ENCODE measurements around the gene REL.
"Not testable (repeated sequence)": the region's sequence is repeated elsewhere in the genome, so short reads cannot be mapped to it uniquely, and the experiment has no call there.

The REL gene

GRCh38 chr2:60901296-60901695, 19.9 kb downstream of the REL start:
- H3K9me3 ChIP-seq (ENCODE audit: control insufficient read depth, low read length); H3K27ac ChIP-seq (ENCODE audit: insufficient read depth, low read length, poor library complexity, severe bottlenecking); H3K4me1 ChIP-seq (ENCODE audit: control insufficient read depth, insufficient read depth, low read length, poor library complexity, severe bottlenecking); H3K27me3 ChIP-seq (replicated peaks; ENCODE audit: control insufficient read depth, insufficient read depth, low read length, poor library complexity, severe bottlenecking); H3K4me3 ChIP-seq (ENCODE audit: insufficient read depth, low read depth, low read length, poor library complexity, severe bottlenecking); DNase-seq: not testable (repeated sequence)
- peaks cover 48% of the 10 kb centered on the region for H3K36me3 ChIP-seq (ENCODE audit: control insufficient read depth, insufficient read depth, low read length)

GRCh38 chr2:60905867-60906266, 24.5 kb downstream of the REL start:
- H3K36me3 ChIP-seq (ENCODE audit: control insufficient read depth, insufficient read depth, low read length): peaks cover 26% of the 10 kb centered on the region
- not testable (repeated sequence) for H3K27me3 ChIP-seq (replicated peaks; ENCODE audit: control insufficient read depth, insufficient read depth, low read length, poor library complexity, severe bottlenecking); DNase-seq; H3K27ac ChIP-seq (ENCODE audit: insufficient read depth, low read length, poor library complexity, severe bottlenecking); H3K4me3 ChIP-seq (ENCODE audit: insufficient read depth, low read depth, low read length, poor library complexity, severe bottlenecking); H3K4me1 ChIP-seq (ENCODE audit: control insufficient read depth, insufficient read depth, low read length, poor library complexity, severe bottlenecking); H3K9me3 ChIP-seq (ENCODE audit: control insufficient read depth, low read length)

- Histone ChIP-seq H3K4me3 (ENCODE audit: insufficient read depth, low read depth, low read length, poor library complexity, severe bottlenecking) (no peak overlapping the region), H3K36me3 (ENCODE audit: control insufficient read depth, insufficient read depth, low read length) (peaks cover 21% of the 10 kb centered on the region), H3K9me3 (ENCODE audit: control insufficient read depth, low read length) (no peaks in the 10 kb centered on the region), H3K27ac (ENCODE audit: insufficient read depth, low read length, poor library complexity, severe bottlenecking) (no peak overlapping the region), H3K27me3 (replicated peaks; ENCODE audit: control insufficient read depth, insufficient read depth, low read length, poor library complexity, severe bottlenecking) (no peaks in the 10 kb centered on the region), H3K4me1 (ENCODE audit: control insufficient read depth, insufficient read depth, low read length, poor library complexity, severe bottlenecking) (no peaks in the 10 kb centered on the region)
- DNase-seq: no peak
Observed at GRCh38 chr2:60906395-60906794, 25.0 kb downstream of the REL start.

GRCh38 chr2:60907329-60907728, 26.0 kb downstream of the REL start:
- Histone ChIP-seq H3K4me3 (ENCODE audit: insufficient read depth, low read depth, low read length, poor library complexity, severe bottlenecking) (no peak overlapping the region), H3K27me3 (replicated peaks; ENCODE audit: control insufficient read depth, insufficient read depth, low read length, poor library complexity, severe bottlenecking) (no peaks in the 10 kb centered on the region), H3K27ac (ENCODE audit: insufficient read depth, low read length, poor library complexity, severe bottlenecking) (no peak overlapping the region), H3K36me3 (ENCODE audit: control insufficient read depth, insufficient read depth, low read length) (peaks cover 17% of the 10 kb centered on the region), H3K4me1 (ENCODE audit: control insufficient read depth, insufficient read depth, low read length, poor library complexity, severe bottlenecking) (no peaks in the 10 kb centered on the region), H3K9me3 (ENCODE audit: control insufficient read depth, low read length) (no peaks in the 10 kb centered on the region)
- DNase-seq: no peak

GRCh38 chr2:60925994-60926740, 44.8 kb downstream of the REL start:
- Histone ChIP-seq H3K36me3 (ENCODE audit: control insufficient read depth, insufficient read depth, low read length) (peaks cover 37% of the 10 kb centered on the region), H3K4me1 (ENCODE audit: control insufficient read depth, insufficient read depth, low read length, poor library complexity, severe bottlenecking) (no peaks in the 10 kb centered on the region), H3K4me3 (ENCODE audit: insufficient read depth, low read depth, low read length, poor library complexity, severe bottlenecking) (no peak overlapping the region), H3K27ac (ENCODE audit: insufficient read depth, low read length, poor library complexity, severe bottlenecking) (no peak overlapping the region), H3K9me3 (ENCODE audit: control insufficient read depth, low read length) (no peaks in the 10 kb centered on the region), H3K27me3 (replicated peaks; ENCODE audit: control insufficient read depth, insufficient read depth, low read length, poor library complexity, severe bottlenecking) (no peaks in the 10 kb centered on the region)
- no peak for DNase-seq

- DNase-seq: no peak
- Histone ChIP-seq H3K4me1 (ENCODE audit: control insufficient read depth, insufficient read depth, low read length, poor library complexity, severe bottlenecking) (no peaks in the 10 kb centered on the region), H3K27me3 (replicated peaks; ENCODE audit: control insufficient read depth, insufficient read depth, low read length, poor library complexity, severe bottlenecking) (no peaks in the 10 kb centered on the region), H3K27ac (ENCODE audit: insufficient read depth, low read length, poor library complexity, severe bottlenecking) (no peak overlapping the region), H3K4me3 (ENCODE audit: insufficient read depth, low read depth, low read length, poor library complexity, severe bottlenecking) (no peak overlapping the region), H3K36me3 (ENCODE audit: control insufficient read depth, insufficient read depth, low read length) (peaks cover 33% of the 10 kb centered on the region), H3K9me3 (ENCODE audit: control insufficient read depth, low read length) (no peaks in the 10 kb centered on the region)
Observed at GRCh38 chr2:60926741-60927552, 45.6 kb downstream of the REL start.

GRCh38 chr2:60932061-60932460, 50.7 kb downstream of the REL start:
- H3K27ac ChIP-seq (ENCODE audit: insufficient read depth, low read length, poor library complexity, severe bottlenecking); H3K4me1 ChIP-seq (ENCODE audit: control insufficient read depth, insufficient read depth, low read length, poor library complexity, severe bottlenecking); H3K9me3 ChIP-seq (ENCODE audit: control insufficient read depth, low read length); H3K36me3 ChIP-seq (ENCODE audit: control insufficient read depth, insufficient read depth, low read length); H3K4me3 ChIP-seq (ENCODE audit: insufficient read depth, low read depth, low read length, poor library complexity, severe bottlenecking); H3K27me3 ChIP-seq (replicated peaks; ENCODE audit: control insufficient read depth, insufficient read depth, low read length, poor library complexity, severe bottlenecking); DNase-seq: not testable (repeated sequence)

GRCh38 chr2:60932954-60933353, 51.6 kb downstream of the REL start:
- Histone ChIP-seq H3K27ac (ENCODE audit: insufficient read depth, low read length, poor library complexity, severe bottlenecking) (no peak overlapping the region), H3K27me3 (replicated peaks; ENCODE audit: control insufficient read depth, insufficient read depth, low read length, poor library complexity, severe bottlenecking) (no peaks in the 10 kb centered on the region), H3K9me3 (ENCODE audit: control insufficient read depth, low read length) (no peaks in the 10 kb centered on the region), H3K4me1 (ENCODE audit: control insufficient read depth, insufficient read depth, low read length, poor library complexity, severe bottlenecking) (no peaks in the 10 kb centered on the region), H3K36me3 (ENCODE audit: control insufficient read depth, insufficient read depth, low read length) (no peaks in the 10 kb centered on the region), H3K4me3 (ENCODE audit: insufficient read depth, low read depth, low read length, poor library complexity, severe bottlenecking) (no peak overlapping the region)
- DNase-seq: no peak

GRCh38 chr2:60934165-60934722, 52.9 kb downstream of the REL start:
- no peaks in the 10 kb centered on the region for H3K27me3 ChIP-seq (replicated peaks; ENCODE audit: control insufficient read depth, insufficient read depth, low read length, poor library complexity, severe bottlenecking)
- no peak overlapping the region for H3K4me3 ChIP-seq (ENCODE audit: insufficient read depth, low read depth, low read length, poor library complexity, severe bottlenecking)
- no peaks in the 10 kb centered on the region for H3K4me1 ChIP-seq (ENCODE audit: control insufficient read depth, insufficient read depth, low read length, poor library complexity, severe bottlenecking)
- H3K27ac ChIP-seq (ENCODE audit: insufficient read depth, low read length, poor library complexity, severe bottlenecking): no peak overlapping the region
- H3K36me3 ChIP-seq (ENCODE audit: control insufficient read depth, insufficient read depth, low read length): no peaks in the 10 kb centered on the region
- no peaks in the 10 kb centered on the region for H3K9me3 ChIP-seq (ENCODE audit: control insufficient read depth, low read length)
- DNase-seq: no peak

GRCh38 chr2:60936757-60937156, 55.4 kb downstream of the REL start:
- no peaks in the 10 kb centered on the region for H3K27me3 ChIP-seq (replicated peaks; ENCODE audit: control insufficient read depth, insufficient read depth, low read length, poor library complexity, severe bottlenecking)
- H3K36me3 ChIP-seq (ENCODE audit: control insufficient read depth, insufficient read depth, low read length): no peaks in the 10 kb centered on the region
- no peak overlapping the region for H3K27ac ChIP-seq (ENCODE audit: insufficient read depth, low read length, poor library complexity, severe bottlenecking)
- no peaks in the 10 kb centered on the region for H3K4me1 ChIP-seq (ENCODE audit: control insufficient read depth, insufficient read depth, low read length, poor library complexity, severe bottlenecking)
- no peaks in the 10 kb centered on the region for H3K9me3 ChIP-seq (ENCODE audit: control insufficient read depth, low read length)
- H3K4me3 ChIP-seq (ENCODE audit: insufficient read depth, low read depth, low read length, poor library complexity, severe bottlenecking): no peak overlapping the region
- DNase-seq: no peak
